ENCODE data around the gene PSG1.
"Not testable (repeated sequence)": the region's sequence is repeated elsewhere in the genome, so short reads cannot be mapped to it uniquely, and the experiment has no call there.

The PSG1 gene

GRCh38 chr19:42882730-42883129 is 3.2 kb upstream of the PSG1 start:
- CTCF ChIA-PET = interaction anchor here (0.7 to 6.8 kb wide), 3 partner anchors 11 to 88 kb away, joined by 3 to 63 read pairs (median 4); no protein-coding TSS in a partner anchor
- H3K4me3 ChIP-seq (ENCODE audit: low read depth, low read length); DNase-seq (ENCODE audit: low read depth, low spot score); POLR2A ChIA-PET: not testable (repeated sequence)

- DNase-seq (ENCODE audit: low read depth, low spot score); H3K4me3 ChIP-seq (ENCODE audit: low read depth, low read length); POLR2A ChIA-PET: not testable (repeated sequence)
- CTCF ChIA-PET = interaction anchor here (6.8 kb wide), 1 partner anchor 88 kb away, joined by 63 read pairs; no protein-coding TSS in a partner anchor
Measured at GRCh38 chr19:42882010-42882409, 2.5 kb upstream of the PSG1 start.

GRCh38 chr19:42881279-42881678 is 1.8 kb upstream of the PSG1 start:
- peak; percentile 33 for TF ChIP-seq CTCF (IDR thresholded peaks at IDR 0.05; ENCODE audit: insufficient read depth, low read length, missing control alignments)
- DNase-seq (ENCODE audit: low read depth, low spot score); H3K4me3 ChIP-seq (ENCODE audit: low read depth, low read length); POLR2A ChIA-PET; CTCF ChIA-PET: not testable (repeated sequence)

DNA sequence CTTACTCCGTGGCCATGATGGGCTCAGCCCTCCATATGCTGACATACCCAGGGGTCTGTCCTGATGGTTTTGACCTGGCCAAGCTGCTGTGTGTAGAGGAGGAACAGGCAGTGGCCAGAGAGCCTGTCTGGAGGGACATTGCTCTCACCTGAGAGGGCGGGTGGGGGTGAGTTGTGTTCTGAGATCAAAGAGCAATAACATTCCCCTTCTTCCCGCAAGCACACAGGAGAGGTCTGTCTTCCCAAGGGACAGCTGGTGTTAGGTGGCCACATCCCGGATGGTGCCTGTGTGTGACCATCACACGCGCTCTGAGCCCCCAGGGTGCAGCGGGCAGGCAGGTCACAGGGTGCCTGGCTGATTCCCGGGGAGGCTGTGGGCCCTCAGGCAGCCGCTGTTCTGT is 1.1 kb upstream of the PSG1 start:
- POLR2A ChIA-PET = interaction anchor here (0.6 kb wide), 1 partner anchor 1186 kb away, joined by 3 read pairs; no protein-coding TSS in a partner anchor
- CTCF ChIA-PET = interaction anchor here (2.0 kb wide), 1 partner anchor 85 kb away, joined by 6 read pairs; no protein-coding TSS in a partner anchor
- H3K4me3 ChIP-seq (ENCODE audit: low read depth, low read length); DNase-seq (ENCODE audit: low read depth, low spot score): not testable (repeated sequence)

DNA sequence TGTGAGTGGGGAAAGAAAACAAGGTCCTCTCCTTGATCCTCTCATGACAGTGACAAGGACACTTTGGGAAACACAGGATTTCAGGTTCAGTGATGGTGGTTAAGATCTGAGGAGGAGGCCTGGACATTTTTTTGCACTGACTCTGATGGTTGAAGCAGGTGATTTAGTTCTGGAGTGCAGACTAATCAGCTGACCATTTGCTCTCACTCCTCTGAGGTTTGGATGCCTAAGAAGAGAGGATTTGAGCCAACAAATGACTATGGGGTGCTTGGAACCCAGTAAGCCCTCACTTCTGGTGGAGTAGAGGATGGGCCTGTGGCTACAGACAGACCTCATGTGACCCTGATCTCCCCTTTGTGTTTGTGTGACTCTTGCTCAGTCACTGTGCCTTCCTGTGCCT is 2.9 kb downstream of the PSG1 start:
- DNase-seq (ENCODE audit: low read depth, low spot score); POLR2A ChIA-PET; H3K4me3 ChIP-seq (ENCODE audit: low read depth, low read length): not testable (repeated sequence)
- CTCF ChIA-PET = interaction anchor here (1.1 to 1.6 kb wide), 2 partner anchors 9 to 10 kb away, joined by 3 to 11 read pairs; no protein-coding TSS in a partner anchor

DNA sequence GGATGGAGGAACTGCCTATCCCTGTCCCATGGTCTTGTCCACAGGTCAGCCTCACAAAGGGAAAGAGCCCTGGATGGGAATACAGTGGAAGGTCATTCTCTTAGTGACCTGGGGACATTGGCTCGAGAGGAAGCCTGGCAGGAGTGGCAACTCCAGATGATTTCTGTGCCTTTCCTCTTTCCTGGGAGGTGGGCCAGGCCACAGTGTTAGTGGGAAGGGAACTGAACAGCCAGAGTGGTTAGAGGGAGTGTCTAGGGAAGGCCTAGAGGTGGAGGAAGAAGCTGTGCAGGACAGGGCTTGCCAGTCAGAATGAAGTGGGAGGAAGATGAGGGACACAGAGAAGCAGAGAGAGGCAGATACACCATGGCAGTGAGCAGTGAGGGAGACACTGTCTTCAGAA is 3.6 kb downstream of the PSG1 start:
- DNase-seq (ENCODE audit: low read depth, low spot score); H3K4me3 ChIP-seq (ENCODE audit: low read depth, low read length); POLR2A ChIA-PET: not testable (repeated sequence)
- CTCF ChIA-PET = interaction anchor here (1.6 kb wide), 1 partner anchor 9 kb away, joined by 11 read pairs; no protein-coding TSS in a partner anchor

GRCh38 chr19:42874901-42875813 is 4.4 kb downstream of the PSG1 start:
- DNase-seq (ENCODE audit: low read depth, low spot score); H3K4me3 ChIP-seq (ENCODE audit: low read depth, low read length); POLR2A ChIA-PET: not testable (repeated sequence)
- CTCF ChIA-PET = interaction anchor here (0.7 to 3.2 kb wide), 3 partner anchors 10 to 81 kb away, joined by 3 to 13 read pairs (median 5); no protein-coding TSS in a partner anchor

- H3K4me3 ChIP-seq (ENCODE audit: low read depth, low read length); DNase-seq (ENCODE audit: low read depth, low spot score); POLR2A ChIA-PET: not testable (repeated sequence)
- CTCF ChIA-PET = interaction anchor here (1.2 to 3.2 kb wide), 2 partner anchors 11 to 80 kb away, joined by 5 to 13 read pairs; no protein-coding TSS in a partner anchor
Measured at GRCh38 chr19:42874136-42874535, 5.4 kb downstream of the PSG1 start.

GRCh38 chr19:42872608-42873007 is 6.9 kb downstream of the PSG1 start:
- TF ChIP-seq CTCF (IDR thresholded peaks at IDR 0.05; ENCODE audit: insufficient read depth, low read length, missing control alignments) = no peak
- ChIA-PET CTCF (interaction anchor here (0.9 to 3.2 kb wide), 2 partner anchors 9 to 12 kb away, joined by 3 to 13 read pairs; no protein-coding TSS in a partner anchor), POLR2A (no interaction called here)
- DNase-seq (ENCODE audit: low read depth, low spot score) = no peak
- no peak overlapping the region for H3K4me3 ChIP-seq (ENCODE audit: low read depth, low read length)

DNA sequence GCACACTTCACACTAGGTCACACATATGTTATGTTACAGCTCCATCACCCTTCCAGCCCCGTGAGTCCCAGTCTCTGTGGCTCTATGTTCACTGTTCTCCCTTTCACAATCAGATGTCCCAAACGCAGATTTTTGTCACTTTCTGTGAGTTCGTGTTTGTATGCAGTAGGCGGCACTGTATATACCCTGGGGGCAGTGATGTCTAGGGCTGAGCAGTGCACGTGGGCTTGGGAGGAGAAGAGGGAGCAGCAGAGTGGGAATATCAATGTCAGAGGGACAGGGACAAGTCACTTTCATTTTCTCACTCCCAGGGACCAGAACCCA is 22.0 kb downstream of the PSG1 start:
- ChIA-PET POLR2A (no interaction called here), CTCF (interaction anchor here (1.1 to 1.8 kb wide), 3 partner anchors 26 to 64 kb away, joined by 4 to 8 read pairs (median 6); no protein-coding TSS in a partner anchor)
- TF ChIP-seq CTCF (IDR thresholded peaks at IDR 0.05; ENCODE audit: insufficient read depth, low read length, missing control alignments) = no peak

DNA sequence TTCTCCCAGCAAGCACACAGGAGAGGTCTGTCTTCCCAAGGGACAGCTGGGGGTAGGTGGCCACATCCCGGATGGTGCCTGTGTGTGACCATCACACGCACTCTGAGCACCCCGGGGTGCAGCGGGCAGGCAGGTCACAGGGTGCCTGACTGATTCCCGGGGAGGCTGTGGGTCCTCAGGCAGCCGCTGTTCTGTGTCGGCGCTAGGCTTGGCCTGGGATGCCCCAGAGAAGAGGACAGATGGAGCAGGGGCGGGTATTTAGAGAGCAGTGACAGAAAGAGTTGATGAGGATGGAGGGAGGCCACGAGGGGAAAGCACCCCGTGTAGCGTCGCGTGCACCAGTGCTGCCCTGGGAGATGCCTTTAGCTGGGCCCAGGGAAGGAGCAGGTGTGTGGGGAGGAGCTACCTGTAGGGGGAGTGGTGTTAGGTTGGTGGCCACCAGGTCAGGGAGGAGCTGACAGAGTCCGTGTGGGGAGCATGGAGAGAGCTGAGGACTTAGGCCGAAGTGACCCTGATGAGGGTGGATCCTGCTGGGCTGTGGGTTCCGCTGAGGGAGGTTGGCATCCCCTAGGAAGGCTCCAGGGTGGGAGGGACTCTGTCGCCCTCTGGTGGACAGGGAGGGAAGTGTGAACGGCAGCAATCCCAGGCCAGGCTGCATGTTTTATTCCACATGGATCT is 22.5 kb downstream of the PSG1 start:
- H3K4me3 ChIP-seq (ENCODE audit: low read depth, low read length); DNase-seq (ENCODE audit: low read depth, low spot score); POLR2A ChIA-PET: not testable (repeated sequence)
- CTCF ChIA-PET = interaction anchor here (0.6 to 1.8 kb wide), 4 partner anchors 26 to 63 kb away, joined by 3 to 8 read pairs (median 5); no protein-coding TSS in a partner anchor

More for the DNA sequence above, 22.0 kb downstream of the PSG1 start:
- no peak for DNase-seq (ENCODE audit: low read depth, low spot score)
- H3K4me3 ChIP-seq (ENCODE audit: low read depth, low read length) = no peak overlapping the region

GRCh38 chr19:42854745-42855144 is 24.8 kb downstream of the PSG1 start:
- DNase-seq (ENCODE audit: low read depth, low spot score); H3K4me3 ChIP-seq (ENCODE audit: low read depth, low read length); CTCF ChIA-PET; POLR2A ChIA-PET: not testable (repeated sequence)
